Sigmoid colon (tissue), 7 donors: Measurements from ENCODE around the gene UGT1A6. TPM values are rescaled to one million over a fixed set of nuclear protein-coding genes. Genes with fewer than 3 reads are reported as not detected.

Source experiments
- DNase-seq: peaks from one replicate; pipeline ENCODE4 v3.0.0-alpha.2; 2019
- H3K27ac ChIP-seq, 4 donors: fragments of 200-600 bp; sonication (generic); one replicate each; pipeline ENCODE4 v1.5.1; 2016 to 2019; ENCODE audit warnings: mild to moderate bottlenecking in 1 of 4
- H3K27me3 ChIP-seq, 3 donors: fragments of 200-600 bp; sonication (generic); one replicate each; pipeline ENCODE4 v1.5.1; 2019; ENCODE audit warnings: mild to moderate bottlenecking in 1 of 3
- H3K36me3 ChIP-seq, 4 donors: fragments of 200-600 bp; sonication (generic); one replicate each; pipeline ENCODE4 v1.5.1; 2016 to 2019
- H3K4me1 ChIP-seq, 4 donors: fragments of 200-600 bp; sonication (generic); one replicate each; pipeline ENCODE4 v1.5.1; 2017 to 2019
- H3K4me3 ChIP-seq, 4 donors: fragments of 200-600 bp; sonication (generic); one replicate each; pipeline ENCODE4 v1.5.1; 2017 to 2019; ENCODE audit warnings: mild to moderate bottlenecking in 2 of 4, moderate library complexity in 1 of 4
- H3K9me3 ChIP-seq, 4 donors: fragments of 200-600 bp in 3 of 4; sonication (generic) in 3 of 4; one replicate each; pipeline versions ENCODE4 v1.5.1 to v1.6.1; 2013 to 2019
- EP300 ChIP-seq, 4 donors: sonication (generic); formaldehyde crosslinking; IDR thresholded peaks; one replicate each; pipeline ENCODE4 v1.6.1; 2017; ENCODE audit warnings: antibody characterized with exemption in 4 of 4
- POLR2A ChIP-seq, 2 donors: fragments of 450-650 bp; IDR thresholded peaks; one replicate each; pipeline ENCODE4 v1.6.1; 2016; ENCODE audit warnings: antibody characterized with exemption in 2 of 2, mild to moderate bottlenecking in 2 of 2, moderate library complexity in 2 of 2
- POLR2AphosphoS5 ChIP-seq, 4 donors: sonication (generic); formaldehyde crosslinking; IDR thresholded peaks; one replicate each; pipeline ENCODE4 v1.6.1; 2017; ENCODE audit warnings: antibody characterized with exemption in 4 of 4
- WGBS, 2 donors: extraction: QIAGEN DNeasy Blood & Tissue Kit; methylation state at CpG; one replicate each; pipeline ENCODE4 v1.1.7; 2013; 5-methylcytosine and 5-hydroxymethylcytosine counted together
- intact Hi-C: fragments of 100-400 bp; cut with DNase I; formaldehyde crosslinking; loops from one replicate; pipeline ENCODE4 v1.15.1; 2023
- polyA plus RNA-seq, 3 donors: library from polyadenylated mRNA; stranded (reverse); fragments of 200-250 nt; gene quantifications; one replicate each; pipeline ENCODE4 v1.2.3, GENCODE V29; 2013
- total RNA-seq, 4 donors: library from RNA; depleted of rRNA; stranded (reverse); fragments of >200 nt; gene quantifications; one replicate each; pipeline ENCODE4 v1.1.0, GENCODE V29; 2016
- TF ChIP-seq, protein P1 (sequence below), 4 experiments: fragments of 450-650 bp in 3 of 4; fragments of 200-600 bp in 1 of 4; IDR thresholded peaks; one replicate each; pipeline ENCODE4 v1.5.1; 2016 to 2019; ENCODE audit warnings: antibody characterized with exemption in 4 of 4, mild to moderate bottlenecking in 3 of 4, moderate library complexity in 2 of 4
- donor health status: healthy with polysubstance abuse.
- donor health status: Bipolar disorder and iron deficiency.
- donor health status: healthy.

The UGT1A6 gene
- total and polyA plus RNA-seq, 7 donors = 3.0 TPM; not detected in 6

- no peaks in the 10 kb centered on the region for H3K36me3 ChIP-seq
- H3K9me3 ChIP-seq = no peaks in the 10 kb centered on the region
- TF ChIP-seq EP300 (IDR thresholded peaks at IDR 0.05) (no peak), POLR2AphosphoS5 (IDR thresholded peaks at IDR 0.05) (no peak), POLR2A (IDR thresholded peaks at IDR 0.05) (no peak)
- TF ChIP-seq, protein P1, sequence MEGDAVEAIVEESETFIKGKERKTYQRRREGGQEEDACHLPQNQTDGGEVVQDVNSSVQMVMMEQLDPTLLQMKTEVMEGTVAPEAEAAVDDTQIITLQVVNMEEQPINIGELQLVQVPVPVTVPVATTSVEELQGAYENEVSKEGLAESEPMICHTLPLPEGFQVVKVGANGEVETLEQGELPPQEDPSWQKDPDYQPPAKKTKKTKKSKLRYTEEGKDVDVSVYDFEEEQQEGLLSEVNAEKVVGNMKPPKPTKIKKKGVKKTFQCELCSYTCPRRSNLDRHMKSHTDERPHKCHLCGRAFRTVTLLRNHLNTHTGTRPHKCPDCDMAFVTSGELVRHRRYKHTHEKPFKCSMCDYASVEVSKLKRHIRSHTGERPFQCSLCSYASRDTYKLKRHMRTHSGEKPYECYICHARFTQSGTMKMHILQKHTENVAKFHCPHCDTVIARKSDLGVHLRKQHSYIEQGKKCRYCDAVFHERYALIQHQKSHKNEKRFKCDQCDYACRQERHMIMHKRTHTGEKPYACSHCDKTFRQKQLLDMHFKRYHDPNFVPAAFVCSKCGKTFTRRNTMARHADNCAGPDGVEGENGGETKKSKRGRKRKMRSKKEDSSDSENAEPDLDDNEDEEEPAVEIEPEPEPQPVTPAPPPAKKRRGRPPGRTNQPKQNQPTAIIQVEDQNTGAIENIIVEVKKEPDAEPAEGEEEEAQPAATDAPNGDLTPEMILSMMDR (IDR thresholded peaks at IDR 0.05) = no peak
- no peak for DNase-seq
- H3K27me3 ChIP-seq = no peaks in the 10 kb centered on the region
- H3K4me3 ChIP-seq = no peak overlapping the region
- intact Hi-C loops = no loop called here
- H3K4me1 ChIP-seq = no peaks in the 10 kb centered on the region
- no peak overlapping the region for H3K27ac ChIP-seq
- WGBS, 2 donors = 92% methylated on average over 9 of the region's 9 CpGs
These were observed 103.6 kb downstream of the UGT1A6 start for GRCh38 chr2:233796254-233796653.

DNA sequence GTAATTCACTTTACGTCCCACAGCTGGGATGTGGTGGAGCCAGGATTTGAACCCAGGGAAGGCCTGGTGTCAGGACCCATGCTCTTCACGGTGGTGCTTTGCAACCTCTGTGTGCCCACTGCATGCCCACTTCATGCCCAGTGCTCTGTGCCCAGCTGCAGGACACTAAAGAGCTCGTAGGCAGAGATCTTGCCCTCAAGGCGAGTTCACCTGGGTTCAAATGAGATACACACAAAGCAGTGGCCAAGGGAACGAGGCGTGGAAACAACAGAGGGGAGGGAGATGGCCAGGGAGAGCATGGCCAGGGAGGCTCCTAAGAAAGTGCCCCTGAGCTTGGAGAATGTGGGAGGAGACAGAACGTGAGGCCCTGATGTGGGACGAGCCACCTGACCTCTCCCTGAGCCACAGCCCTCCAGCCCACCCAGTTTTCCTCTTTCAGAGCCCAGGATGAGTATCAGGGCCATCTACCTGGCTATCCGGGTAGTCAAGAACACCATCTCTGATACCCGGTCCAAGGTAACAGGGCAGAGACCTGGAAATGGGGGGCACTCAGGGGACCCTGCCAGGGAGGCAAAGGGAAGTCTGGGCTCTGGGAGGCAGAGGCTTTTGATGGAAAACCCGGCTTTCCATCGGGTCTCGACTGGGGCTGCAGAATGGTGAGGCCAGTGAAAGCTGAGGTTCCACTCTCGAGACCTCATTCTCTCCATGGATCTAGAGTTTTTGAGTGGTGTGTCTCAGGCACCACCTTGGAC lies 105.8 kb downstream of the UGT1A6 start:
- H3K27ac ChIP-seq = no peak overlapping the region
- no peak for TF ChIP-seq POLR2A (IDR thresholded peaks at IDR 0.05)
- TF ChIP-seq, protein P1 (IDR thresholded peaks at IDR 0.05) = no peak
- no peak for TF ChIP-seq POLR2AphosphoS5 (IDR thresholded peaks at IDR 0.05)
- no peak for TF ChIP-seq EP300 (IDR thresholded peaks at IDR 0.05)
- intact Hi-C loops = no loop called here
- no peaks in the 10 kb centered on the region for H3K4me1 ChIP-seq
- 84 to 85% methylated on average over 14 of the region's 14 CpGs for WGBS, 2 donors
- no peaks in the 10 kb centered on the region for H3K36me3 ChIP-seq
- H3K4me3 ChIP-seq = no peak overlapping the region
- no peak for DNase-seq
- H3K27me3 ChIP-seq = no peaks in the 10 kb centered on the region
- no peaks in the 10 kb centered on the region for H3K9me3 ChIP-seq

GRCh38 chr2:233799087-233799665 lies 106.5 kb downstream of the UGT1A6 start:
- Histone ChIP-seq H3K36me3 (no peaks in the 10 kb centered on the region), H3K27ac (no peak overlapping the region), H3K4me1 (no peaks in the 10 kb centered on the region), H3K9me3 (no peaks in the 10 kb centered on the region), H3K27me3 (no peaks in the 10 kb centered on the region), H3K4me3 (no peak overlapping the region)
- DNase-seq = peak; percentile 33
- WGBS, 2 donors = 69 to 74% methylated on average over 7 of the region's 7 CpGs
- TF ChIP-seq, protein P1 (IDR thresholded peaks at IDR 0.05) = no peak
- TF ChIP-seq EP300 (IDR thresholded peaks at IDR 0.05) = no peak
- intact Hi-C loops = no loop called here

- intact Hi-C loops = no loop called here
- no peaks in the 10 kb centered on the region for H3K4me1 ChIP-seq
- H3K27me3 ChIP-seq = no peaks in the 10 kb centered on the region
- H3K27ac ChIP-seq = no peak overlapping the region
- 55% methylated on average over 5 of the region's 5 CpGs for WGBS, 2 donors
- H3K36me3 ChIP-seq = no peaks in the 10 kb centered on the region
- H3K4me3 ChIP-seq = no peak overlapping the region
- no peaks in the 10 kb centered on the region for H3K9me3 ChIP-seq
- TF ChIP-seq POLR2A (IDR thresholded peaks at IDR 0.05) (no peak), POLR2AphosphoS5 (IDR thresholded peaks at IDR 0.05) (no peak), EP300 (IDR thresholded peaks at IDR 0.05) (no peak)
- TF ChIP-seq, protein P1 (IDR thresholded peaks at IDR 0.05) = no peak
- no peak for DNase-seq
These were observed 107.0 kb downstream of the UGT1A6 start for GRCh38 chr2:233799716-233800115.
